Hematopoietic multipotent progenitor cell treated with erythropoietin and hydrocortisone succinate and interleukin-3 and kit ligand, for 8 days (in vitro differentiated cells): ENCODE results near the gene GRIA1.

Source experiments
- DNase-seq: peaks from one replicate; pipeline ENCODE4 v3.0.0-alpha.2; 2015

GRIA1 gene

GRCh38 chr5:153490118-153491037, at the start of gene GRIA1:
GRIA1 (plus strand) TSS chr5:153490670.
- DNase-seq = no peak

GRCh38 chr5:153445875-153446579, 44.4 kb upstream of the GRIA1 start:
- DNase-seq = no peak

GRCh38 chr5:153447534-153447933, 42.9 kb upstream of the GRIA1 start:
- no peak for DNase-seq

GRCh38 chr5:153456354-153456753, 34.1 kb upstream of the GRIA1 start:
- DNase-seq = no peak

GRCh38 chr5:153456993-153457392, 33.5 kb upstream of the GRIA1 start:
- no peak for DNase-seq

- no peak for DNase-seq
Measured at GRCh38 chr5:153458268-153458667, 32.2 kb upstream of the GRIA1 start.

- DNase-seq = no peak
Measured at GRCh38 chr5:153459051-153459743, 31.3 kb upstream of the GRIA1 start.

- no peak for DNase-seq
Measured at GRCh38 chr5:153460421-153460820, 30.0 kb upstream of the GRIA1 start.

- DNase-seq = no peak
Measured at GRCh38 chr5:153461341-153461740, 29.1 kb upstream of the GRIA1 start.

- DNase-seq = no peak
Measured at GRCh38 chr5:153463806-153464205, 26.7 kb upstream of the GRIA1 start.

GRCh38 chr5:153467546-153467945, 22.9 kb upstream of the GRIA1 start:
- DNase-seq = no peak

- DNase-seq = no peak
Measured at GRCh38 chr5:153469423-153469822, 21.0 kb upstream of the GRIA1 start.

GRCh38 chr5:153470736-153471135, 19.7 kb upstream of the GRIA1 start:
- DNase-seq = no peak

- no peak for DNase-seq
Measured at GRCh38 chr5:153476767-153477166, 13.7 kb upstream of the GRIA1 start.

- DNase-seq = no peak
Measured at GRCh38 chr5:153480401-153480800, 10.1 kb upstream of the GRIA1 start.

- no peak for DNase-seq
Measured at GRCh38 chr5:153483482-153483881, 7.0 kb upstream of the GRIA1 start.

GRCh38 chr5:153485641-153486040, 4.8 kb upstream of the GRIA1 start:
- no peak for DNase-seq

- DNase-seq = no peak
Measured at GRCh38 chr5:153486771-153487170, 3.7 kb upstream of the GRIA1 start.

- DNase-seq = no peak
Measured at GRCh38 chr5:153489611-153490010, 859 bp upstream of the GRIA1 start.

- no peak for DNase-seq
Measured at GRCh38 chr5:153491038-153491744, 721 bp downstream of the GRIA1 start.

GRCh38 chr5:153491856-153492255, 1.4 kb downstream of the GRIA1 start:
- DNase-seq = no peak

- DNase-seq = peak; percentile 18
Measured at GRCh38 chr5:153496835-153497234, 6.4 kb downstream of the GRIA1 start.

- DNase-seq = no peak
Measured at GRCh38 chr5:153498516-153498915, 8.0 kb downstream of the GRIA1 start.
